ENCODE measurements around the gene RBL2.
"Not testable (repeated sequence)": the region's sequence is repeated elsewhere in the genome, so short reads cannot be mapped to it uniquely, and the experiment has no call there.

RBL2 gene

GRCh38 chr16:53539759-53540718 is 105.8 kb downstream of the RBL2 start:
- DNase-seq, result not testable (repeated sequence)
